A673 (cell line): ENCODE measurements around the gene HMGXB3. TPM values are rescaled to one million over a fixed set of nuclear protein-coding genes. Genes with fewer than 3 reads are reported as not detected.
A peak's percentile ranks its signal among the peaks of the same experiment; 100 is the strongest.

ENCODE experiments used
- BruUV-seq: library from RNA; stranded (reverse); fragments of 400-500 nt; replicated peaks from 2 replicates; lab custom pipeline; 2021; lab: Mats Ljungman, UMichigan
- CTCF ChIA-PET: fragments of 300-600 bp; sonication (Branson Sonifier 250); formaldehyde crosslinking; loops from one replicate; lab custom pipeline; 2022; ENCODE audit warnings: antibody characterized with exemption; lab: Charles Lee
- POLR2A ChIA-PET: fragments of 300-600 bp; sonication (Branson Sonifier 250); formaldehyde crosslinking; loops from one replicate; lab custom pipeline; 2022; ENCODE audit warnings: antibody characterized with exemption; ENCODE audit not compliant: low non-redundant PET; lab: Charles Lee
- DNase-seq: peaks from one replicate; pipeline ENCODE4 v3.0.0-alpha.2; 2015; ENCODE audit warnings: low spot score
- H3K27ac ChIP-seq: fragments of 200-600 bp; sonication (generic); 2 replicates; pipeline ENCODE4 v1.5.1; 2016; ENCODE audit warnings: mixed run types, low read depth, mild to moderate bottlenecking, mixed read lengths, antibody characterized with exemption, low read length; ENCODE audit not compliant: poor library complexity, severe bottlenecking
- H3K27me3 ChIP-seq: fragments of 200-600 bp; sonication (generic); replicated peaks from 2 replicates; pipeline ENCODE4 v1.6.1; 2017; ENCODE audit warnings: mixed run types, low read depth, mild to moderate bottlenecking, mixed read lengths, antibody characterized with exemption, low read length; ENCODE audit not compliant: insufficient read depth, poor library complexity
- H3K36me3 ChIP-seq: fragments of 200-600 bp; sonication (generic); 2 replicates; pipeline ENCODE4 v1.6.1; 2016; ENCODE audit warnings: mixed run types, mild to moderate bottlenecking, mixed read lengths, antibody characterized with exemption, low read length; ENCODE audit not compliant: insufficient read depth, poor library complexity, severe bottlenecking
- H3K4me1 ChIP-seq: fragments of 200-600 bp; sonication (generic); 2 replicates; pipeline ENCODE4 v1.6.1; 2017; ENCODE audit warnings: mixed run types, mild to moderate bottlenecking, mixed read lengths, antibody characterized with exemption, low read length; ENCODE audit not compliant: insufficient read depth, poor library complexity, severe bottlenecking
- H3K4me3 ChIP-seq: fragments of 200-600 bp; sonication (generic); 2 replicates; pipeline ENCODE4 v1.5.1; 2016; ENCODE audit warnings: low read depth, mixed run types, mild to moderate bottlenecking, mixed read lengths, low read length; ENCODE audit not compliant: poor library complexity, severe bottlenecking
- H3K9me3 ChIP-seq: fragments of 200-600 bp; sonication (generic); 2 replicates; pipeline ENCODE4 v1.6.1; 2016; ENCODE audit warnings: mixed run types, low read depth, mild to moderate bottlenecking, mixed read lengths, antibody characterized with exemption, low read length; ENCODE audit not compliant: poor library complexity, severe bottlenecking
- EZH2 ChIP-seq: fragments of 200-600 bp; sonication (generic); IDR thresholded peaks from 2 replicates; pipeline ENCODE4 v1.6.1; 2017; ENCODE audit warnings: borderline replicate concordance, low read depth, mild to moderate bottlenecking, mixed read lengths, antibody characterized with exemption, low read length; ENCODE audit not compliant: poor library complexity, severe bottlenecking
- intact Hi-C: fragments of 100-400 bp; cut with micrococcal nuclease; formaldehyde crosslinking; loops from one replicate; pipeline ENCODE4 v1.10.0; 2022; ENCODE audit not compliant: unreplicated experiment
- total RNA-seq: library from RNA; stranded (reverse); gene quantifications from 2 replicates; pipeline ENCODE4 v1.2.3, GENCODE V29; 2021
- TF ChIP-seq, protein P1 (sequence below): fragments of 300-800, 200-600 bp; sonication (generic); conservative IDR thresholded peaks from 2 replicates; pipeline ENCODE4 v1.5.1; 2017; ENCODE audit warnings: low read depth, mild to moderate bottlenecking, antibody characterized with exemption, low read length, moderate library complexity, mixed read lengths

The HMGXB3 gene
- total RNA-seq, 1 experiment from 2014 or later, result 52.6 TPM

DNA sequence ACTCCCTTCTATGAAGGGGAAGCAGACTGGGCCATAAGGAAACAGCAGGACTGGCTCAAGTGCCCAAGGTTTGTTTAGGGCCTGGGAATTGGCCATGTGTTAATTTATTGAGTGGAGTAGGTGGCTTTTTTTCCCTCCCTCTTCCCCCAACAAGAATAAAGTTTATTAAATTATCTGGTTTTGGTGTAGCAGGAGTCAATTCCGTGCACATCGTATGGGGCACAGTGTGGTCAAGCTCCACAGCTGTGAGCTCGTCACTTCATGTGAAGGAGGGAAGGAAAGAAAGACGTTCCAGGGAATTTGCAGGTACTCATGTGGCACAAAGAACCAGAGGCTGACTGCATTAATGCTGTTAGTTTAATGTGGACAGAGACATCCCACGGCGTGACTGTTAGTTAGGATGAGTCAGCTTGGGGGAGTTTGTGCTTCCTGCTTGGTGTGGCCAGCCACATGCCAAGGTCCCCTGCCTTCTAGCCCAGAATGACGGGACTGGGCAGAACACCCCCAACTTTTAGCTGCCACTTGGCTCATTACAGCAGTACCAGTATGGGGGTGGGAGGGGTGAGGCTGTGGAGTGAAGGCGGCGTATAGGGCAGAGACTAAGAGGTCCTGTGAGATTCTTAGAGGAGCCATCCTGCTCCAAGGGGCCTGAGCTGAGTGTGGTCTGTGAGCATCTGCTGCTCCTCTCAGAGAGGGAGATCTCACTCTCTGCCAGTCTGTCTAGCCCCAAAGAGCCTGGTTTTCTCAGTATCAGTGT is 52.6 kb downstream of the HMGXB3 start:
- H3K4me1 ChIP-seq, result no peaks in the 10 kb centered on the region
- DNase-seq, result peak; percentile 40
- ChIA-PET POLR2A (no interaction called here), CTCF (no interaction called here)
- no TSS peak for BruUV-seq
- intact Hi-C loops, result no loop called here
- H3K36me3 ChIP-seq, result peaks cover 69% of the 10 kb centered on the region
- TF ChIP-seq, protein P1, sequence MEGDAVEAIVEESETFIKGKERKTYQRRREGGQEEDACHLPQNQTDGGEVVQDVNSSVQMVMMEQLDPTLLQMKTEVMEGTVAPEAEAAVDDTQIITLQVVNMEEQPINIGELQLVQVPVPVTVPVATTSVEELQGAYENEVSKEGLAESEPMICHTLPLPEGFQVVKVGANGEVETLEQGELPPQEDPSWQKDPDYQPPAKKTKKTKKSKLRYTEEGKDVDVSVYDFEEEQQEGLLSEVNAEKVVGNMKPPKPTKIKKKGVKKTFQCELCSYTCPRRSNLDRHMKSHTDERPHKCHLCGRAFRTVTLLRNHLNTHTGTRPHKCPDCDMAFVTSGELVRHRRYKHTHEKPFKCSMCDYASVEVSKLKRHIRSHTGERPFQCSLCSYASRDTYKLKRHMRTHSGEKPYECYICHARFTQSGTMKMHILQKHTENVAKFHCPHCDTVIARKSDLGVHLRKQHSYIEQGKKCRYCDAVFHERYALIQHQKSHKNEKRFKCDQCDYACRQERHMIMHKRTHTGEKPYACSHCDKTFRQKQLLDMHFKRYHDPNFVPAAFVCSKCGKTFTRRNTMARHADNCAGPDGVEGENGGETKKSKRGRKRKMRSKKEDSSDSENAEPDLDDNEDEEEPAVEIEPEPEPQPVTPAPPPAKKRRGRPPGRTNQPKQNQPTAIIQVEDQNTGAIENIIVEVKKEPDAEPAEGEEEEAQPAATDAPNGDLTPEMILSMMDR, result no peak
- TF ChIP-seq EZH2, result no peak
- H3K27ac ChIP-seq, result peak overlapping the region; percentile 47
- no peak overlapping the region for H3K4me3 ChIP-seq
- H3K9me3 ChIP-seq, result no peaks in the 10 kb centered on the region
- no peaks in the 10 kb centered on the region for H3K27me3 ChIP-seq

DNA sequence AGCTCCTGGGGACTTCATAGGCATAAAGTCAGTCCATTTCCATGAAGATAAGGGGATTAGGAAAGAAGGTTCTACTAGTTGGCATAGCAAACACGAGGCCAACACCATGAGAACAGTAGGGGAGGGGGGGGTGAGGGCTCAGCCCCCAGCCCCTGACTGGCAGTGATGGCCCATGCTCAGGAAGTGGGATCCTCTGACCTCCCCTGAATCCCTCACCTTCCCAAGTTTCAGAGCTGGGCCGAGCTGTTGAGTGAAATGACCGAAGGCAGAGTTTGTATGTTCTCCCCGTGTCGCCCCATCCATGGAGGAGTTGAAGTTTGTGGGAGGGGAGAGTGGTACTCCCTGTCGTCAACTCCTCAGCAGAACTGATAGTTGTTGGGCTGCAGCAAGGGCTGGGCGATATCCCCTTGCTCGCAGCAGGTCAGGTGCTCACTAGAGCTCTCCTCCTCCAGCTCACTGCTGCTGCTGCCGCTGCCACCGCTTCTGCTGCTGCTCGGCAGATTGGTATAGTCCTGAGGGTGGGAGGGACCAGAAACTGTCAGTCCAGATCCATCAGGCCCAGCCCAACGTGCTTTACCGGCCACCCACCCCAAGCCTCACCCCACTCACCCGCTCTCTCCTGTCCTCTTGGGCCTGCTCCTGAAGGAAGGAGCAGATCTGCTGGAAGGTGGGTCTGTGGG is 53.3 kb downstream of the HMGXB3 start:
- BruUV-seq, result no TSS peak
- Histone ChIP-seq H3K4me3 (no peak overlapping the region), H3K27me3 (no peaks in the 10 kb centered on the region), H3K36me3 (peaks cover 62% of the 10 kb centered on the region), H3K27ac (no peak overlapping the region), H3K4me1 (no peaks in the 10 kb centered on the region), H3K9me3 (no peaks in the 10 kb centered on the region)
- no peak for DNase-seq
- TF ChIP-seq, protein P1, result no peak
- no peak for TF ChIP-seq EZH2
- CTCF ChIA-PET, result no interaction called here
- intact Hi-C loops, result no loop called here
- POLR2A ChIA-PET, result no interaction called here

GRCh38 chr5:150054569-150054968 is 54.0 kb downstream of the HMGXB3 start:
- Histone ChIP-seq H3K27me3 (no peaks in the 10 kb centered on the region), H3K36me3 (peaks cover 55% of the 10 kb centered on the region), H3K4me1 (no peaks in the 10 kb centered on the region), H3K9me3 (no peaks in the 10 kb centered on the region), H3K27ac (no peak overlapping the region), H3K4me3 (no peak overlapping the region)
- BruUV-seq, result no TSS peak
- TF ChIP-seq, protein P1, result no peak
- TF ChIP-seq EZH2, result no peak
- intact Hi-C loops, result no loop called here
- DNase-seq, result no peak
- CTCF ChIA-PET, result no interaction called here
- POLR2A ChIA-PET, result no interaction called here
